GM20431 (cell line): ENCODE data around the gene KLF5.

Experiments used
- in situ Hi-C: fragments of 300-500 bp; cut with MseI, MboI; formaldehyde crosslinking; loops from one replicate; pipeline ENCODE4 v1.15.0; 2020; ENCODE audit warnings: low sequenced_read_pairs; ENCODE audit not compliant: unreplicated experiment

The KLF5 gene

DNA sequence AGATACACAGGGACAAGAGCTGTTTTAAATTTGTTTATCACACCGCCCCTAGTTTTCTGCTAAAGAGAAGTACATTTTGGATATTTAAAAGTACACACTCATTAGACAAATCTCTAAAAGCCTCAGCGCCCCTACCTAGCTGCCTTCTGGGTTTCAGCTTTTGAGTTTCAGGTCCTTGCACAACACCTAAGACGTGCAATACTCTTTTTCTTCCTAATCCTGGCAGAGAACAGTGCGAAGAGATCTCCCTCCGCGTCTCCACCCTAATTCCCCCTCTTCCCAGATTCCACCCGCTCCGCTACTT is 421 bp upstream of the KLF5 start:
- in situ Hi-C loops: no loop called here

DNA sequence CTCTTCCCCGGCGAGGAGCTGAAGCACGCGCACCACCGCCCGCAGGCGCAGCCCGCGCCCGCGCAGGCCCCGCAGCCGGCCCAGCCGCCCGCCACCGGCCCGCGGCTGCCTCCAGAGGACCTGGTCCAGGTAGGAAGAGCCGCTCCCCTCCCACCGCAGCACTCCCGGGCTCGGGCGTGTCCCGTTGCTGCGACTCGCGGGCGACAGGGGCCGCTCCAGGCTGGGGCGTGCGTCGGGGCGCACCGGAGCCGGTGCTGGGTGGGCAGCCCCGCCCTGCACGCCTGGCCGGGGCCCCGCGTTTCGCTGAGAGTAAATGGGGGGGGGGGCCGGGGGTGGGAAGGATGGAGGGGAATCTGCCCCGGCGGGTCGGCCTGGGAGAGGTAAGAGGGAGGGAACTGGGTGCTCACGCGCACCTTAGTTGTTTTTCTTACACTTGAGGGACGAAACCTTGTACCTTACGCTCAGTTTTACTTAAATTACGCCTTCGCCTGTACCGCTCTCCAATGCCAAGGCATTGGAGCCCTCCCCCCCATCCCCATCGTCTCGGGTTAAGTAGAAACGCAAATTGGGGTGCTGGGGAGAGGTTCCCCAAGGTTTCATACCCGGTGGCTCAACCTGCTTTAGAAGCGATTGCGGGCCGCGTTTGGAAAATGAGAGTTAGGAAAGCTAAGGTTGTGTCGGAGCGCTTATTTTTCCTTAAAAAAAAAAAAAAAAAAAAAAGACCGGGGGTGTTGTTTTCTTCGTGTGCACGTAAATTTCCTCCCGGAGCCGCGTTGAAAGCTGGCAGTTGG is 850 bp downstream of the KLF5 start:
- in situ Hi-C loops: no loop called here

GRCh38 chr13:73060251-73061160 is 1.7 kb downstream of the KLF5 start:
- in situ Hi-C loops: no loop called here

DNA sequence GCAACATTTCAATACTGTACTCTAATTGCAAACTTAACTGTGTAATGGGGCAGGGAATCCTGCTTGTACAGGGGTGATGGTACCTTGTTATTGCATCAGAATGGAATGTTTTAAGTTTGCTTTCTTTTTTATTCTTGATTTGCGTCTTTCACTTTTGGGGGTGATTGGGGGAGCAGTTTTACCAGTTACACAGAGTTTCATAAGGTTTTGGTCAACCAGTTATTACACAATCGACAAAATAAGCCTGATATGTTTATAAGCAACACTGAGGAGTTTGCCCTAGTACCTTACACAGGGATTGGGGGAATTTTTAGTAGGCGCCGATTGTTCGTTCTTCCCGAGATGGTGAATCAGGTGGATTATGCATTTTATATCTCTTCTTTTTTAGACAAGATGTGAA is 2.7 kb downstream of the KLF5 start:
- in situ Hi-C loops: no loop called here

- in situ Hi-C loops: no loop called here
These were observed 3.1 kb downstream of the KLF5 start for GRCh38 chr13:73061876-73062275.

DNA sequence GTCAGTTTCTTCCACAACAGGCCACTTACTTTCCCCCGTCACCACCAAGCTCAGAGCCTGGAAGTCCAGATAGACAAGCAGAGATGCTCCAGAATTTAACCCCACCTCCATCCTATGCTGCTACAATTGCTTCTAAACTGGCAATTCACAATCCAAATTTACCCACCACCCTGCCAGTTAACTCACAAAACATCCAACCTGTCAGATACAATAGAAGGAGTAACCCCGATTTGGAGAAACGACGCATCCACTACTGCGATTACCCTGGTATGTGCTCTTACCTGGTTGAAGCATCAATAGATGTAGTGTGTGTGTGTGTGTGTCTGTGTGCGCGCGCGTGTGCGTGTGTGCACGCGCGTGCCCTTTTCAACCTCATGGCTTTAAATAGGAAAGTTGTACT is 3.7 kb downstream of the KLF5 start:
- in situ Hi-C loops: no loop called here

- in situ Hi-C loops: no loop called here
These were observed 4.4 kb downstream of the KLF5 start for GRCh38 chr13:73063166-73063565.

DNA sequence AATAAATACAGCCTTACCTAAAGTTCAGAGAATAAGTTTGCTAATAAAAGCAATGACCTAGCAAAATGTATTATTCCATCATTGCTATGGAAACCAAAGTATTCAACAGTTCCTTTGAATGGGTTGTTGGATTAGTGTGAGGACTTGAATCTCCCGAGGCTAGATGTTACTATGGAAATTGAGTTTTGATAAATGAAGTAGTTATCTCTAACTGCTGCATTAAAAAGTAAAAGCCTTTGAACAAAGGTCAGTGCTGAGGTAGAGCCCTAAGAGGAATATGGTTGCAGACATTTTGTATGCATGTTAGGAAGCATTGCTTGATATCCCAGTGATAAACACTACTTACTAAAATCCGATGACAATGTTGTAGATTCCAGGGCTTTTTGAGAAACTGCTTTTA is 6.2 kb downstream of the KLF5 start:
- in situ Hi-C loops: no loop called here

DNA sequence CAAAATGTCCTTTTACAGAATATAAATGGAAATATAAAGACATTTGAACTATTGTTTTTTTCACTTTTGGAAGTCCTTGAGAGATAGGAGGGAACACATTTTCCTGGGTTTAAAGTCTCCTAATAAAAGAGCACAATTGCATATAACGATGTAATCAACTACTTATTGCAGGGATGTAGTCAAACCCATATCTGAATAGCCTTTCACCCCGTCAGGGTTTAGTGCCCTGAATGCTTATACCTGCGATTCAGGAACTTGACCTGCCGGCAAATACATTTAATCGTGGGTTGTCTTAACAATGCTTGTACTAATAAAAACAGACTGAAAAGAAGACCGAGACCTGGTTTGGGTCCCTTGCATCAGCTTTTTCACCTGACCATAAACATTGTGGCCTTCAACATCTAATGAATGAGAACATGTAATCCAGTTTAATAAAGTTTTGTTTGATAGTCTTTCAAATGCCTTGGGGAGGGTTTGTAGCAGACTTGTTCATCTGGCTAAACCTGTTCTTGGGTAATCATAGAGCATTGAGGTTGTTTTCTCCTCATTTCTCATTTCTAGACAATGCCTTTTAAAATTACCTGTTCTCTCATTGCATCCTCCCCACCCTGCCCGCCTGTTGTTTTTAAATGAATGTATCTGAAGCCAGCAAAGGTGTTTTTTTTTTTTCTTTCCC is 7.0 kb downstream of the KLF5 start:
- in situ Hi-C loops: no loop called here

GRCh38 chr13:73069206-73069805 is 10.5 kb downstream of the KLF5 start:
- in situ Hi-C loops: no loop called here

- in situ Hi-C loops: no loop called here
These were observed 11.8 kb downstream of the KLF5 start for GRCh38 chr13:73070451-73071098.

DNA sequence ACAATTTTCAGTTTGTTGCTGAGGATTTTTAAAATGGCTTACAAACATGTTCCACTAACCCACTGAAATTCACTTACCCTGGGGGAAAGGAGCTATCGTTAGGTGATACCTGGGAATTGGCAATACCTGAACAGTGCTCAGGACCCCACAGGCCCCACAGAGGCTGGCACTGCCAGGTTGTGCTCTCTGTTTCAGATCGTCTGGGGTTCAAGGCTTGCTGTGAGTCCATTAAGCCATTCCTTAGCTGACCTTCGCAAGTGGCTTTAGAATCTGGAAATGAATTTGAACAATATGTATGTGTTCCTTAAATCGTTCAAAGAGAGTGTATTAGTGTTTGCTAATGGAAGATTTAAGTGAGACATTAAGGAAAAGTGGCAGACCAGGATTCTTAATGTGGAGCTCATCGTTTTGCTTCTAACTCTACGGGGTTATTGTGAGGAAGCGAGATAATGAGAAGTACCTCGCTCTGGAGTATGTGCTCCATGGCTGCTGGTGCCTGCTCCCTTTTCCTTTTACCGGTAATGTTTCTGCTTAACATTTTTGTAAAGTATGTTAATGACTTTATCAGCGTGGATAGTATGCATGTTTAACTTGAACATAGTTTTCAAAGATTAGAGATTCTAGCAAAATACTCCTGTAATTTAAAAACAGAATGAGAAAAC is 13.6 kb downstream of the KLF5 start:
- in situ Hi-C loops: no loop called here

DNA sequence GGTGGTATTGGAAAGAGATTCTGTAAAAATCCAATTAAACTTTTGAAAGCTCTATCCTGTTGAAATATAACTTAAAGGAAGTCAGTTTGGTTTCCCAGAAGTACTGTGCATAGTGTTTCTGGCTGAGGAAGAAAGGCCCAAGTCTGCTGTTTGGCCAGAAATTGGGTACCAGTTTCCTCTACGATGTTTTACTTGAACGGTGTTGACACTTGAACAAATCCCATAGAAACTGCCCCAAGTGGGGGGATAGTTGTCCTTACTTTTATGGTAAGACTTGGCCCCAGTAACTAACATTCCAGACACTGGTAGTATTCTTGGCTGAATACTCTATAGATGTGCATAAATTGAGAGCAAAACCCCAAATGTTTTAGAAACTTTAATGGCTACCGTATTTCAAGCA is 14.2 kb downstream of the KLF5 start:
- in situ Hi-C loops: no loop called here

GRCh38 chr13:73074014-73074413 is 15.2 kb downstream of the KLF5 start:
- in situ Hi-C loops: no loop called here

DNA sequence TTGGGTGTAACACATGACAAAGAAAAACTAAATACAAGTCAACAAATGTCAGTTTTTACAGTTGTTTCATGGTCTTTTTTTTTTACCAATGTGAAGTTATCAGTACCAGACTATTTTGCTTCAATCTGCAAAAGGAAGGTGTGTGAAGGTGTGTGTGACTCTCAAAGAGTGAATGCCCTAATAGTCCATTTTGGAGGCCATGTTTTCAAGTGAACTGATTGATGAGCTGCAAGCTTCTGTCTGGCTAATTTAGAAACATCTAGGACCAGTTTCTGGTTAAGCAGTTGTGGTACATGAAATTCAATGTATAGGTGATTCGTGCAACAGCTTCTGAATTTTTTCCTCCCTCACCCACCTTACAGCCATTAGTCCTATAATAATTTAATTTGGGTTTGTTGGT is 16.1 kb downstream of the KLF5 start:
- in situ Hi-C loops: no loop called here

DNA sequence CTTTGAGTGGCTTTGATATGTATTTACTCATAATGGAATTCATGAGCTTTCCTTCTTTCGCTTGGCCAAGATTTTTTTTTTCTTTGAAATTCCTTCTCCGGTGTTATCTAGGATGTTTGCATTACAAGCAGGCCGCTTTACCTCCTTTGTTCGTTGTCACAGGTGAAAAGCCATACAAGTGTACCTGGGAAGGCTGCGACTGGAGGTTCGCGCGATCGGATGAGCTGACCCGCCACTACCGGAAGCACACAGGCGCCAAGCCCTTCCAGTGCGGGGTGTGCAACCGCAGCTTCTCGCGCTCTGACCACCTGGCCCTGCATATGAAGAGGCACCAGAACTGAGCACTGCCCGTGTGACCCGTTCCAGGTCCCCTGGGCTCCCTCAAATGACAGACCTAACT is 16.7 kb downstream of the KLF5 start:
- in situ Hi-C loops: no loop called here

DNA sequence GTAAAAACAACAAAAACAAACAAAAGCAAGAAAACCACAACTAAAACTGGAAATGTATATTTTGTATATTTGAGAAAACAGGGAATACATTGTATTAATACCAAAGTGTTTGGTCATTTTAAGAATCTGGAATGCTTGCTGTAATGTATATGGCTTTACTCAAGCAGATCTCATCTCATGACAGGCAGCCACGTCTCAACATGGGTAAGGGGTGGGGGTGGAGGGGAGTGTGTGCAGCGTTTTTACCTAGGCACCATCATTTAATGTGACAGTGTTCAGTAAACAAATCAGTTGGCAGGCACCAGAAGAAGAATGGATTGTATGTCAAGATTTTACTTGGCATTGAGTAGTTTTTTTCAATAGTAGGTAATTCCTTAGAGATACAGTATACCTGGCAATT is 17.1 kb downstream of the KLF5 start:
- in situ Hi-C loops: no loop called here

DNA sequence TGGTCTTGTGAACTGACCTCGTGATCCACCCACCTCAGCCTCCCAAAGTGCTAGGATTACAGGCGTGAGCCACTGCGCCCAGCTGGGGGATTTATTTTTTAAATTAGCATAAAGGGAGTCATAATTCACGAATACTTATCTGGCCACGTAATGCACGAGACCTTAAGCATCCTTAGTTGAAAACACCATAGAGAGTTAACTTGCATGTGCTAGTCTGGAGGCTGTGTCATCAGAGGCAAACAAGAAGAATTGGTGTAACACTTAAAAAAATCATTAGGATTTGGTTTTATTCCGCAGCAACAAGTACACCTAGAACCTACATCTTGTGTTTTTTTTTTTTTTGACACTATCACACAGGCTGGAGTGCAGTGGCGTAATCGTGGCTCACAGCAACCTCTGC is 19.1 kb downstream of the KLF5 start:
- in situ Hi-C loops: no loop called here

DNA sequence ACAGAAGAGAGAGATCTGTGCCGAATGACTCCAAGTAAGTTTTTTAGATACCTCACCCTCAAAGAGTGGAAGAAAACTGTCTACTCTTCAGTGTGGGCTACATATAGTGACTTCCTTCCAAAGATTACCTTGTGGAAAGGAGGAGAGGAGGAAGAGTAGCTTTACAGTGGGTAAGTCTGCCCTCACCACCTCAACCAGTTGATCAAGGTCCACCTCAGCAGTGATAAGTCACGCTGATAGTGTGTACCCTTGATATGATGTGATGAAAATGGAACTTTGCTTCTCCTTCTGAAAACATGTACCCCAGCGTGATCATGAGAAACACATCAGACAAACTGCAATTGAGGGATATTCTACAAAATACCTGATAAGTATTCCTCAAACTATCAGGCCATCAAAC is 20.6 kb downstream of the KLF5 start:
- in situ Hi-C loops: no loop called here
